ENCODE measurements around the gene WDR1.
A peak's percentile ranks its signal among the peaks of the same experiment; 100 is the strongest.

The WDR1 gene

DNA sequence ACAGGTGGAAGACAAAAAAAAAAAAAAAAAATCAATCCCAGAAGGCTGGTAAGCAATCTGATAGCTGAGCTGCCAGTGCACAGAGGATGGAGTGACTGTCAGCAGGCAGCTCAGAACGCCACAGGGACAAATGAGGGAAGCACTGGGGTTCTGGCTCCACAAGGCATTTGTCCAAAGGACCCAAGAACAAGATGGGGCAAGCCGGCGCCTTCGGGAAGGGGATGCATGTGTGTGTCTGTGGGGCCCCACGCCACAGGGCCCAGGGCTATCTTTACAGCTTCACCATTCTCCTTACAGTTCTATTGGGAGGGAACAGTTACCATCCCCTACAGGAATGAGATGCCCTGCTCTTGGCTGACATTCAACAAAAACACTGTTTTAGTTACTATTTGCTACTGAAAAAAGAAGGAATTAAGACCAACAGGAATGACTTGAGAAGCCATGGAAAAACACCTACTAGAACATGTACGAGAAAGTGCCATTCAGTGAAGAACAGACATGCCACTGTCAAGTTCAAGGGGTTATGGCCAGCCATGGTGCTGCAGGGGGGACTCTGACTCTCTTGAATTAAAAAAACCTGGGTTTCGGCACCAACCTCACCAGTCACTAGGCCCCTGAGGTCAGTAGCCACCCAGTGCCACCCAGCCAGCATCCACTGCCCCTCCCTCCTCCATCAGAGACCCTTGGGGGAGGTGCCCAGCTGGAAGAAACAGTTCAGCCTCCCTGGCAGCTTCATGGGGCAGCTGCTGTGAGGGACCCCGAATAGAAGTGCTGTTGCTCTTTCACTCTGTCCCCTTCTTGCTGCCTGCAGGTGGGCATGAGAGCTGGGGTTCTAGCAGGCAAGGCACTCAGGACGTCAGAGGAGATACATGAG, 18.5 kb downstream of the WDR1 start:
- FAIRE-seq, result no peak

DNA sequence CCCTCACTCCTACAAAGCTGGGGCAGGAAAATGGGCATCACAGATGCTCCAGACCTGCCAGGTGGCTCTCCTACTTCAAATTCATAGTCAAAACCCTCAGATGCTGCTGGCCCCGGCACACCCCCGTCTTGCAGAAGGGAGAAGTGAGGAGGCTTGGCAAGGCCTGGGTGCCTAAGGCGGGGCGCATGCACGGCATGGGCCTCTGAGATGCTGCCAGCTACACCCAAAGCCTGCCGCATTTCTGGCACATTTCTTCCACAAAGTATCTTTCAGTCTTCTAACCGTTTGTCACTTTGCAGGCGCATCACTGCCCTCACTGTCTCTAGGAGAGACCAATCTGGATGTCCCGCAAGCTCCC, 19.6 kb downstream of the WDR1 start:
- FAIRE-seq, result no peak

DNA sequence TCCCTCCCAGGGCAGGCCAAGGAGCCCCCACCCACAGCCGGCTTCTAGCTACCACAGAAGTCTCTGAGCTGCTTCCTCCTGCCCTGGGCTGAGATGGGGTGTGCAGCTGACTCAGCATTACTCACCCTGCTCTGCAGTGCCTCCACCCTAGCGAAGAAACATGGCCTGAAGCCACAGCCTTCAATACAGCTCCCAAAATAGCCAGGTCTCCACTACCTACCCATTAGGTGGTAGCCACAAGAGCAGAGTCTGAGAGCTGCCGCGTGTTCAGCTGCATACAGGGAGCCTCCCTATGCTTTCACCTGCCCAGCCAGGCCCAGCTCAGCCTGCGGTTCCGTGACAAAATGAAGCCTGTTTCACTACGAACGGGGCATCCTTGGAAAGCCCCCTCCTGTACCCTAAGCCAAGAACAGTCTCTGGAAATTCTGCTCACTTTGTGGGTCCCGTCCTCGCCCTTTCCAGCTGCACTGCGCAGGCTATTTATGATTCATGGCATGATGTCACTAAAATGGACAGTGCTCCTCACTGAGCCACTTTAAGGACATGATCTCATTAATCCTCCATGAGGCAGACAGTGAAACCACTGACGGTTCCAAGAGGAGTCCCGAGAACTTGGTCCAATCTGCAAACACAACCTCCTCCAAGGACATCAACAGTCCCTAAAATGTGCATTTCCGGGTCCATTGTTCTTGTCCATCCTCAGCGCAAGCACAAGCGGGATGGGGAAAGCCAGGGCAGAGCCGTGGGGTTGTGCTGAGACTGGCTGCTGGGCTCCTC, 20.2 kb downstream of the WDR1 start:
- FAIRE-seq, result no peak

DNA sequence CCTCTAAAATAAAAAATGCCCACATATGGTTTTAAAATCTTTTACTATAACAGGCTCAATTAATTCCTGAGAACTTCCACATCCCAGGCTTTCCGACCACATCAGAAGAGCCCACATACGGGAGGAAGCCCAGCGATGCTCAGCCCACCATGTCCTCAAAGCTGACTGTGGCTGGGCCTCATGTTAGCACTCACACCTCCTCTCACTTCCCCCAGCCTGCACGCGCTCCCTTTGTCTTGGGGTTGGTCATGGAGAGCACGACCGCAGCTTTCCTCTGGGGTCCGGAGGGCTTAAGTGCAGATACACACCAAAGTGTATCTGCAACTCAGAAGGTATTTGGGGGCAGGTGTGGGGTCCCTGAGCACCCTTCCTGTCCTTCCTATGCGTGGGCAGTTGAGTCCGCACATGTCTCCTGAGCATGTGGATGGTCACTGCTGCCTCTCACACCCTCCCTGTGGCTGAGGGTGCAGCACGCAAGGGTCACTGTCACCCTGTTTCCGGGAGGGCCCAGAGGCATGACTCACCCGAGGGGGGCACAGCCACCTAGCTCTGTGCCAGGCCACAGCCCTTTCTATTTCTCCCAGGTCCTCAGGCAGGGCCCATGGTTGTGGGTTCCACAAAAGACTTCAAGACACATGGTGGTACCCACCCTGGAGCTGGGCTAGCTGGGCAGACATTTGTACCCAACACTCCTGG, 21.2 kb downstream of the WDR1 start:
- no peak for FAIRE-seq

DNA sequence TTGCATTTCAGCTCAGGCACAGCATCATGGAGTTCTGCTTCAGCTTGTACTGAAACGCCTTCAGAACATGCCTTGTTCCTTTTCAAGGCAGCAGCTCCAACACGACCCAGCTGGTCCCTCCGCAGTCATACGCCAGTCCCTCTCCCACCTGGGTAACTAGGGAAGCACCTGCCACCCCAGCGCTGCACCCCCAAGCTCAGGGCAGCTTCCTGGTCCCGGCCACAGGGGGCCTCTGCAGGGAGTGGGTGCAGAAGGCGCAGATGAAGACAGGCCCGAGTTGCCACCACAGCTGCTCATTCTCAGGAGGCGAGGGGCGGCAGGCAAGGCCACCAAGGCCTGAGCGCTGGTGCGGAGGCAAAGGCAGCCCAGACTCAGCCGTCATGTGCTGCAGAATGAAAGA, 21.8 kb downstream of the WDR1 start:
- FAIRE-seq, result no peak

DNA sequence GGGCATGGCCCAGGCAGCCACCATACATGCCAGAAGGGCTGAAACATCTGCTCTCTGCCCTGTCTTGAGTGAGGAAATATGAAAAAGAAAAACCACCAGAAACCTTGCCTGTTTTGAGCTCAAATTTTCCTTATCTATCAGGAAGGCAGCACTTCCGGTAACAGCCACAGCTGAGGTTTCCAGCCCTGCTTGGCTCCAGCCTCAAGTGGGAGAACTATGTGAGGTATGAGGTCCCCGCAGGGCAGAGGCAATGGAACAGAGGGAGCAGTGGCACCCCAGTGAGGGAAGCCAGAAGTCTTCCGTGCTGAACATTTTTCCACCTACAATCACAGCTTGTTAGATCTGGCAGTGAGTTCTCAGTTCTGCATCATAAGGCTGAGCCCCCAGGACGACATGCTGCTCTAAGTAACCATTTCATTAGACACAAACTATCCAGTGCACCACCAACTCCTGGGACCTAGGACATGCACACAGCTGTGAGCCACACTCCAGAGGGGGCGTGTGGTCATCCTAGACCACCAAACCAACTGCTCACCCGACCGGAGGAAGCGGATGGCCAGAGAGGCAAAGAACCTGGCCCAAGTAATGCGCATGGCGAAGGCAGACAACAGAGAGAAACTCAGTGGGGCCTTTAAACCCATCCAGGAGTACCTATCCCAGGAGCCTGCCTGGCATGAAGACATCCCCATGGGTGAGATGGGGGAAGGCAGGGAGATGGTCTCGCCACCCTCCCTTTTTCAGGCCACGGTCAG, 22.6 kb downstream of the WDR1 start:
- FAIRE-seq, result no peak

DNA sequence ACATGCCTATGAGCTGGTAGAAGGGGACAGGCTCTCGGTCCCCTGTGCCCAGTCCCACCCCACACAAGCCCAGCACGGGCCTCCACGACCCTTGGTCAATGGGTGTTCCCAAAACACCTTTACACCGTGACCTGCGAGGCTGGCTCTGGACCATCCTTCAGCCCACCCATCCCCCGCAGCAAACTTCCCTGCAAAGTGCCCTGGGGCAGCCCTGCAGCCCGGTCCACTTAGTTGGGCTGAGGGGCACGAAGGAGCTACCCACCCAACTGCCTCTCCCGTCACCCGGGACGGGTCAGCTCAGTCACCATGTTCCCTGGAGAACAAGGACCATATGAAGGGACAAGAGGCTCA, 23.4 kb downstream of the WDR1 start:
- no peak for FAIRE-seq

DNA sequence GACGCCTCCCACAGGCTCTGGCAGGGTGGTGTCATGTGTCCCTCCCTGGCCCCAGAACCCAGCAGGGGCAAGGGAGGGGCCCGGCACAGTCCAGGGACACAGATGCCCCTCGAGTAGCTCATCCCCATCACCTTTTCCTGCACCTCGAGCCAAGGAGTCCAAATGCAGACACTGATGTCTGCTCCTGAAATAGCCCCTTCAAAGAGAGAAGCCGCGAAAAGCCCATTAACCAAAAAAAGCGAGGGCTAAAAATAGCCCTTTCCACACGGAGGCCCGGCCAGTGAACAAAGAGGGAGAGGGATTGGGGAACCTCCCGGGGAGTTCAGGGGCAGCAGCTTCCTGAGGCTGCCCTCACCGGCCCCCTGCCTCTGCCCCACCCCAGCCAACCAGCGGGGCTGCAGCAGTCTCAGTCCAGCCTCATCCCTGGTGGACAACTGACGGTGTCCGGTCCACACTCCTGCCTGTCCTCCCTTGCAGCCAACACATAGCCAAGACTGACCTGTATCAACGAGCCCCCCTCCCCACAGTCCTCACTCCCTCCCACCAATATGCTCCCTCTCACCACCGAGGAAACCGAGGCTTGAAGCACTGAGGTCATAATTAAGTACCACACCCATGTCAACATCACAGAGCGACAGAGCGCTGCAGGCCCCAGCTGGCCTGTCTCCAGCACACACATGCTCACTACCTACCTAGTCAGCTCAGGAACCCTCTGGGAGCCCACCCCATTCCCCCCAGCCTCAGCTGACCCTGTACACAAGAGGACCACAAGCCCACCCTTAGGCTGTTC, 23.9 kb downstream of the WDR1 start:
- FAIRE-seq, result no peak

DNA sequence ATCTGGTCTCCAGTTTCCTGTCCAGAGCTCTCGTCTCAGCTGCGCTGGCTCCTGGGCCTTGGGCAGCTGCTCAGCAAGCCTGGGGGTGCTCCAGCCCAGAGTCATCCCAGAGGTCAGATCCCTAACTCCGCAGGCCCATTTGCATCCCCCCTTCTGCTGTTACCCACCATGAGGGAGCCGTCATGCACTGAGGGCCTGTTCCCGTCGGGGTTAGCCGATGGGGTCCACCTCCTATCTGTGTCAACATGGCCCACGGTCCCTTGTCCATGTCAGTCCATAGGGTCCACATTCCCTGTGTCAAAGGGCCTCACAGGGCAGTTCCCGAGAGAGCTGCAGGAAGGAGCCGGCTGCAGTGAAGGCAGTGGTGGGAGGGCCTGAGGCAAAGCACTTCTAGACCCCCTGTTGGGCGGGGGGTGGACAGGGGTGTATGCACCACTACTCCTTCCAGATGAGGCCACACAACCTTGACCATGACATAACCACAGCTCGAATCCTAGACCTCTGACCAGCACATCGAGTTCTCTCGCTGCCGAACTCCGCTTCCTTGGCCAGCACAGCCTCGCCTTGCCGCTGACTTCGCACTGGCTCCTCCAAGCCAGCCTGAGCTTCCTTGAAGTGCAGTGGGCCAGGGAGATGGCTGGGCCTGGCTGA, 24.9 kb downstream of the WDR1 start:
- FAIRE-seq, result no peak

DNA sequence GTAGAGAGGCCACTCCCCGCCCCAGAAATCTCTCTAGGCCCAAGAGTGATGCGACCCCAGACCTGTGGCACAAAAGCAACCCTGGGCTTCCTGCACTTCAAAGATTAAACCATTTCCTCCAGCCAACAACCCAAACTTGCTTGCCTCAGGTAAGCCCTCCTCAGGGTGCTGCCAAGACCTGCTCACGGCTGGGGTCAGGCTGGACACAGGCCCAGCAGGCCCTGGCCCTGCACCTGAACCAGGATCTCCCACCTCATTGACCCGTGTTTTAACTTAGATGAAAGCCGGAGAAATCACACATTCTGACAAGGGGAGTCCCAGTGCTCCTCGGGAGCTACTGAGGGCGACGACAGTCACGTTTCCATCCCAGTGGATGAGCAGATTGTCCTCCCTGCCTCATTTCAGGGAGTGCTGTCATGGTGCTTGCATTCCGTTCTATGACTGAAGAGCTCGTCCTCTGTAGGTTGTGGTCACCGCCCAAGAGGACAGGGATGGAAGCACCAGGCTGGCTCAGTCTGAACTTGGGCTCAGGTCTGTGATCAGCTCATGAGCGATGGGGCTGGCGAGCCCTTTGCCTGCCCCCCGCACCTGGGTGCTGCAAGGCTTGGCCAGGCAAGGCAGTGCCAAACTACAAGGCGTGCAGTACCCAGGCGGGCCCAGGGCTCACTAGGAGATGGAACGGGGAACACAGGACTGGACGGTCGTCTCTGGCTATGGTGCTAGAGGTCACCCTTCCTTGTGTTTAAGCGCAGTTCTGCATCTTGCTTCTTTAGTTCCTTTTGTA, 25.9 kb downstream of the WDR1 start:
- no peak for FAIRE-seq

DNA sequence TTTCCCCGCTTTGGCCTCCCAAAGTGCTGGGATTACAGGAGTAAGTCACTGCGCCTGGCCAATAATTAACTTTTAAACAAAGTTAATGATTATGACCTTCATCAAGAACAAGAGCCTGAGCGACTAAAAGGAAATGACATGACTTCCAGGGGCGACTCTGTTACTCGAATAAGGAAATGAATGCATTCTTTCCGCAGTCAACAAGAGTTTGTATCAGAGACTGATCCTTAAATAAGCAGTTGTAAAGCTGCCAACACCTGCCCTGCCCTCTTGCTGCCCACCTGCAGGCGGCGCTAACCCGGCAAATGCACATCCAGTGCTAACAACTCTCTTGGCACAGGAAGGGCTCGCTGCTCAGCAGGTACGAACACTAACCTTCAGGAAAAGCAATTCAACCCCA, 27.3 kb downstream of the WDR1 start:
- FAIRE-seq, result peak; percentile 49

DNA sequence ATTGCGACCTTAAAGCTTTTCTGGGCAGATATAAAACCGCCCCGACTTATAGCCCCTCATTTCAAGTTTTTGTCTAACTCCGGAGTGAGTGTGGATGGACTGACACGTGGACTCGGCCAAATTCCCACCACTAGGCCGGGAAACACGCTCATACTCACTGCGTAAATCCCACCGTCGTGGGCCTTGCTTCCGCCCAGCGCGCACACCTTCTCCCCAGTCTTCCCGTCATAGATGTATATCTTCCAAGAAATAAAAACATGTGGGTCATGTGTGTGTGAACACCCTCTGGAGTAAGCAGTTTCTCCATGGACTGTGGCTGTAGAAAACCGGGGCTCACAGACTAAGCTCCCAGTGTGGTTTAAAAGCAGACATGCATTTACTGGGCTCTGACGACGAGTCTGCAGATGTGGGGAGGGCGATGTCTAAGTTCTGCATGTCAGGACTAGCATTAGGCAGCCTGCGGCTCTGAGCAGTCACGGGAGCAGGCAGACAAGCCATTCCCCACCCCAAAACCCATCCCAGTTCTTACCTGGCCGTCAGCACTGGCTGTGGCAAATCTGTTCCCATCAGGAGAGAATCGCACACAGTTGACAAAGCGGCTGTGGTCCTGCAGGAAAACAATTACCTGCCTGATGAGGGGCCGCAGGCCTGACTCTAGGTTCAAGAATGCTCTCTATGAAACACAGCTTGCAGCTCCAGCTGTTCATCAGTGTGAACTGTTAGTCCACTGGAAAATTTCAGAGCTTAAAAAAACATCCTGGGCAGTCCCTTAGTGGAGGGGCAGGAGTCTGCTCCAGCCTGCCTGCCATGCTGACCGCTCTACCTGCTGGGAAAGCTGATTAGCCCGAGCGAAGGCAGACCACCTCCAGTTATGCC, 28.2 kb downstream of the WDR1 start:
- FAIRE-seq, result no peak

DNA sequence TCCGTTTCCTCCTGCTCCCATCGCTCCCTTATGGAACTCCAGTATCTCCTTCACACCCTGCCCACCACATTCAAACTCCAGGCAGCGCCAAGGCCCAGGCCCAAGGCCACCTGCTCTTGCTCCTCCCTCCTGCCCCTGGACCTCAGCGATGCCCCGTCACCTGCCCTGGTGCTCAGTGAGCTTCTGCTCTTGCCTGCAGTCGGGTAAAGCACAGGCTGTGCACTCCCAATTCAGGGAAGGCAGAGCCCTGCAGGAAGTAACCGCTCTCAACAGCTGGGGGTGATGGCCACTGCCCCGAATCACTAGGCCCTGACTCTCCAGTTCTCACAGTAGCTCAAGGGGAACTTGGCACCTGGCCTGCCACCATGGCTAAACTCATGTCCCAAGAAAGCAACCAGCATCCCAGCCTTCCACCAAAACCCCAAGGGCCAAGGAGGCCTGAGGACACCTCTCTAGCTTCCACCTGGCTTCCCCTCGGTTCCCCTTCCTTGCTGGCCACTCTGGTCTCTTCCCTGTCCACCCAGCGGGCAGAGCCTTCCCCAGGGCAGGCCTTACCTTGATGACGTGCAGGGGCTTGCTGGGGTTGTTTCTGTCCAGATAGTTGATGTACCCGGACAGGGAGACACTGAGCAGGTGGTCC, 29.3 kb downstream of the WDR1 start:
- FAIRE-seq, result no peak

DNA sequence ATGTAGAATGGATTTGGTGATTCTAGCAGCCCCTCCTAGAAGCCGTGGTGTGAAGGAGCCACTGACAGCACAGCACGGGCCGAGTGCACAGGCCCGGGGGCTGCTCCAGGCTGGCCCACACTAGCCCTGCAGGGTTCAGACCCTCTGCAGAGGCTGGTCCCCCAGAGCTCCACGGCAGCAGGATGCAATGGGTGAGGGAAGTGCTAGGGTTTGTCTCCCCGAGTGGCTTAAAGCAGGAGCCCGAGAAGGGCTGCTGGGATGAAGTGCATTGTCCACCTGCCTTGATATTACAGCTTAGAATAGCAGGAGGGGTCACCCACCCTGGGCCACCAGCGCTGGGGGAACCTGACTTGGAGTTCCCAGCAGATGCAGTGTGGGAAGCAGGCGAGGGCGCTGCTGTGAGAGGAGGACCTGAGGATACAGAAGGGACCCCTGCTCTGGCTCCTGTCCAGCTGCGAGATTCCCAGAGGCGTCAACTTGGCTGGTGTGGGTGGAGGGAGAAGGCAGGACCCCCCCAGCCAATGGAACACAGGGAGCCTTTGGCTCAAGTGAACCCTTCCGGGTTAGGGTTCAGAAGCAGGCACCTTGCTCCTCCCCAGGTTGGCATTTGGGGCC, 30.0 kb downstream of the WDR1 start:
- FAIRE-seq, result no peak

DNA sequence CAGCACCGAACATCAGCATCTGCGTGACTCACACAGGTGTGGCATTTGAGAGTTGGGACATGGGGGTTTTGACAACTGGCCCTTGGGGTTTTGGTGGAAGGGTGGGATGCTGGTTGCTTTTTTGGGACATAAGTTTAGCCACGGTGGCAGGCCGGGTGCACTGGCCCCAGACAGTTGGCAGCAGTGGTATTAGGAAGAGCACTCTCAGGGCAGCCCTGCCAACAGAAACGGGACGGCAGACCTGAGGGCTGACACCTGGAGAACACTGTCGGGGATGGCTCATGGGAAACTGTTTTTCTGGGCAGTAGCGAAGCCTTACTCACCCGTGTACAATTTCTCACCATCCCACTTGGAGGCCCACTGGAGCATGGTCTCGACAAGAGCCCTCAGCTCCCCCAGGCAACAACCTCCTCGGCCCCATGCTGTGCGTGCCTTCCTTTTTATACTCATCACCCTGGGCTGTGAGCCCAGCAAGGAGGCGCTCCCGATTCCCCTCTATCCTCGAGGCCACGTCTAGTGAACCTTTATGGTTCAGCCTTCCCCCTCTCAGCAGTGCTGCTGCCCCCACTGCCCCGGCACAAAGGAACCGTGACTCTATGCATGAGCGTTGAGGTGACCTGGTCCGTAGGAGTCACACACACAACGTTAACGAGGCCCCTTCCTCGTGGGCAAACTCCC, 30.6 kb downstream of the WDR1 start:
- no peak for FAIRE-seq

DNA sequence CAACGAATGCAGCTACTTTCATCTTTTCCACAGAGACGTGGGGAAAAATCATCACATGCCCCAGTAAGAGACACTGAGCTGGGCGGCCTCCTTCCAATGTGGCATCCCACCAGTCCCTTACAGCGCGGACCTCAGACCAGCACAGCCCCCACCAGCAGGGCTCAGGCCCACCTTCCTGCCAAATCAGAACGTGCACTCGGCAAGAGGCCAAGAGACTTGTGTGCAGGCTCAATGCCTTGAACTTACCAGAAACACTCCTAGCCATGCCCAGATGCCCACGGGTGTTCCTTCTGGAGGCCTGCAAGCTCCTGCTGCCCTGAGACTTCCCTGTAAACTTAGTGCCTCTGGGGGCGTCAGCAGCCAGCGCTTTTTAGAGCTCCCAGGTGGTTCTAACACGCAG, 31.2 kb downstream of the WDR1 start:
- FAIRE-seq, result no peak

DNA sequence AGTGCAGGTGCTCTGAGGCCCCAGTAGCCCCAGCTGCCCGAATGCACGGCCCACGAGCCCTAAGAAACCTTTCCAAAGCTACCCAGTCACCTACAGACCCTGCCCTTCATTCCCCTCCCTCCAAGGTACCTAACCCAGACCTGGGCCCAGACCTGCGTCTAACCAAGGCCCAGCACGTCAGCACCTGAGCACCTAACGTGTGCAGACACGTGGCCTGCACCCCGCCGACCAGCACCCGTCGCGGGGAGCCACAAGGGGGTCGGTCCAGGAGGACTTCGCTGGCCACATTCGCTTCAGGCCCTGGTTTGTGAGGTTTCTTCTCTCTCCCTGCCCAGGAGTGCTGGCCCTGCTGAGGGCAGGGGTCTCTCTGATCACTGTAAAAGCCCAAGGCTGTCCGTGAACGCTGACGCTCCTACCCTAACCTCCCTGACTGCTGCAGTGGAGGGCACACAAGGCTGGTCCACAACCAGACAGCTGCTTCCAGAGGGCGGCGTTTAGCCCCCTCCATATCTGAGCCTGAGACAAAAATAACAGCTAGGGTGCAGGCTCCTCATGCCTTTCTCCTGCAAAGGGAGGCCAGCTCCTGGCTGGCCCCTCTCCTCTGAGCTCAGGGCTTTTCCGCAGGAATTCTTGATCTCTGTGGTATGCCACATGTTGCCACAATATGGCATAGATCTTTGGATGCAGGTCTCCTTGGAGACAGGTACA, 31.8 kb downstream of the WDR1 start:
- FAIRE-seq, result no peak
